ENCODE data around the gene GTF2A2. TPM values are rescaled to one million over a fixed set of nuclear protein-coding genes. Genes with fewer than 3 reads are reported as not detected.

The GTF2A2 gene
- polyA plus RNA-seq, 1 donor, result 97.9 TPM

GRCh38 chr15:59596640-59597039 is 60.7 kb downstream of the GTF2A2 start:
- no peak for DNase-seq

- DNase-seq, result no peak
These were observed 61.8 kb downstream of the GTF2A2 start for GRCh38 chr15:59595434-59595915.

- no peak for DNase-seq
These were observed 62.3 kb downstream of the GTF2A2 start for GRCh38 chr15:59594991-59595390.

- DNase-seq, result no peak
These were observed 62.8 kb downstream of the GTF2A2 start for GRCh38 chr15:59594493-59594942.

- no peak for DNase-seq
These were observed 66.0 kb downstream of the GTF2A2 start for GRCh38 chr15:59591356-59591755.

- no peak for DNase-seq
These were observed 67.3 kb downstream of the GTF2A2 start for GRCh38 chr15:59590027-59590426.

Other genes starting within 250 kb of the GTF2A2 start
- gene FAM81A, start 219.3 kb downstream of the GTF2A2 start, polyA plus RNA-seq (ENCODE audit: insufficient read length), result 0.49 TPM
- 0.19 TPM for gene GCNT3, start 45.7 kb downstream of the GTF2A2 start, polyA plus RNA-seq (ENCODE audit: insufficient read length)
- 54.3 TPM for gene BNIP2, start 31.8 kb upstream of the GTF2A2 start, polyA plus RNA-seq (ENCODE audit: insufficient read length)

Data from hindlimb muscle (tissue), 1 donor.